Activated CD4-positive, alpha-beta memory T cell treated with anti-CD3 and anti-CD28 coated beads, Interleukin-2, amount 10 ng/mL, durations not matched to agents 7 days and 5 days (primary cell): Measurements from ENCODE around the gene PCLO. TPM values are rescaled to one million over a fixed set of nuclear protein-coding genes. Genes with fewer than 3 reads are reported as not detected.
"Not testable (repeated sequence)": the region's sequence is repeated elsewhere in the genome, so short reads cannot be mapped to it uniquely, and the experiment has no call there.

Experiments
- CTCF ChIA-PET: fragments of 350-600 bp; sonication (Branson Sonifier 250); formaldehyde crosslinking; loops from one replicate; lab custom pipeline; 2021; ENCODE audit warnings: antibody characterized with exemption, inconsistent platforms; lab: Charles Lee
- POLR2A ChIA-PET: fragments of 350-600 bp; sonication (Branson Sonifier 250); formaldehyde crosslinking; loops from one replicate; lab custom pipeline; 2021; ENCODE audit warnings: antibody characterized with exemption; lab: Charles Lee
- DNase-seq: peaks from one replicate; pipeline ENCODE4 v3.0.0-alpha.2; 2020
- H3K27ac Mint-ChIP-seq: one replicate; pipeline ENCODE4 v1.8.0; 2021; ENCODE audit warnings: mild to moderate bottlenecking, mixed read lengths
- H3K27me3 Mint-ChIP-seq: one replicate; pipeline ENCODE4 v1.8.0; 2021; ENCODE audit warnings: mixed read lengths
- H3K36me3 Mint-ChIP-seq: one replicate; pipeline ENCODE4 v1.8.0; 2021; ENCODE audit warnings: low read depth, mixed read lengths
- H3K4me1 Mint-ChIP-seq: one replicate; pipeline ENCODE4 v1.8.0; 2021; ENCODE audit warnings: mixed read lengths
- H3K4me3 Mint-ChIP-seq: one replicate; pipeline ENCODE4 v1.8.0; 2021; ENCODE audit warnings: mild to moderate bottlenecking, mixed read lengths
- H3K9me3 Mint-ChIP-seq: one replicate; pipeline ENCODE4 v1.8.0; 2021; ENCODE audit warnings: mixed read lengths
- total RNA-seq, 2 experiments: library from RNA; stranded (reverse); gene quantifications; one replicate each; pipeline ENCODE4 v1.2.3, GENCODE V29; 2021

Gene PCLO
- total RNA-seq, 2 experiments from 2014 or later, result not detected

- Mint-ChIP-seq H3K27me3 (no peaks in the 10 kb centered on the region), H3K27ac (no peak overlapping the region), H3K9me3 (peaks cover 11% of the 10 kb centered on the region), H3K4me1 (no peaks in the 10 kb centered on the region), H3K36me3 (no peaks in the 10 kb centered on the region), H3K4me3 (no peak overlapping the region)
- DNase-seq, result no peak
- ChIA-PET CTCF (no interaction called here), POLR2A (no interaction called here)
Observed at GRCh38 chr7:83058667-83059066, 104.0 kb downstream of the PCLO start.

DNA sequence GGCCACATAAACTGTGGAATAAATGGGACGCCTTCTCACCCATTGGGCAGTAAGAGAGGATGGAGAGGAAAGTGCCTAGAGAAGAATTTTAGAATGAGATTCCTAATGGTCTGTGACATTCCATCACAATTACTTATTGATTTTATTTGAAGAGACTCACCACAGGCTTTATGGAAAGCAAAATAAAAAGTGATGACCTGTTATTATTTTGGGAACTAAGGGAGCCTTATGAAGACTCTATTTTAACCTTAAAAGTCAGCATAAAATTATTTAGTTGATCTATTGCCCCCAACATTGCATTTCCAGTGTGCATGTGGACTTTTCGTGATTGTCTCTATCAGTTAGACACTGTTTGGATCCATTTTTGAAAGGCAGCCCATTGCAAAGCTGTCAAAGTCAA is 107.5 kb downstream of the PCLO start:
- H3K27me3 Mint-ChIP-seq, result no peaks in the 10 kb centered on the region
- POLR2A ChIA-PET, result no interaction called here

DNA sequence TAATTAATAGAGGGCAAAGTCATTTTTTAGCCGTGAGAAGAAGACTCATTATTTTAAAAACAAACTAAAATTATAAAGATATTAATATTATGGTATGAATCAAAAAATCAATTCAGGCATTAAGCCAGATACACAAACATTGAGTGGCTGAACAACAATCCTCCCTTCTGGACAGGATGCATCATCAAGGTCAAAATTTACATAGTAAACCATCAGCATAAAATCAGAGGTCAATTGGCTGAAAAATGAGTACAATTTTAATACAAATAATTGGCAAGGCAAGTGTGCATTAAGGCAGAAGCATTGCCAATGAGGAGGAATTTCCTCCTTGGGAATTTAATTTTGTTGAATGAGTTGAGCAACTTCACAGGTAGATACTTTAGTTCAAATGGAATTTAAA is 108.2 kb downstream of the PCLO start:
- Mint-ChIP-seq H3K27ac (no peak overlapping the region), H3K4me1 (no peaks in the 10 kb centered on the region), H3K27me3 (no peaks in the 10 kb centered on the region), H3K36me3 (no peaks in the 10 kb centered on the region), H3K9me3 (peaks cover 3% of the 10 kb centered on the region), H3K4me3 (no peak overlapping the region)
- ChIA-PET POLR2A (no interaction called here), CTCF (no interaction called here)
- DNase-seq, result no peak

More for the DNA sequence above, 107.5 kb downstream of the PCLO start:
- H3K4me3 Mint-ChIP-seq, result no peak overlapping the region
- no peaks in the 10 kb centered on the region for H3K36me3 Mint-ChIP-seq
- no peak for DNase-seq
- no peaks in the 10 kb centered on the region for H3K4me1 Mint-ChIP-seq
- H3K27ac Mint-ChIP-seq, result no peak overlapping the region
- CTCF ChIA-PET, result no interaction called here
- peaks cover 9% of the 10 kb centered on the region for H3K9me3 Mint-ChIP-seq

DNA sequence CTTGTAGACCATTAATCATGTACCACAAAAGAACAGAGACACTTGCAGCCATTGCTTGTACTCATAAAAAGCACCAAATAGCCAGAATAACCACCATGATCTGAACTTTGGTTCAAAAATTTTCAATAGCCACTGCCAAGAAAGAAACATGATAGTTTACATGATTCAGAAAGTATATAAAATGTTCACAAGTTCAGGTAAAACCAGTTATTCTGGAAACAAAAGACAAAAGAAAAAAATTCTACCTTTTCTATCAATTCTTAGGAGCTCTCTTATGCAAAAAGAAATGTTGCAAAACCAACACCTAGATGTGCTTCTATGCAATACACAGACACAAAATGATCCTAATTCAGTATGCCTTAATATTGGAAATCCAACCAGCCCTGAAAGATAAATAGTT is 108.7 kb downstream of the PCLO start:
- Mint-ChIP-seq H3K36me3 (no peaks in the 10 kb centered on the region), H3K27me3 (no peaks in the 10 kb centered on the region), H3K27ac (no peak overlapping the region), H3K4me1 (no peaks in the 10 kb centered on the region), H3K4me3 (no peak overlapping the region), H3K9me3 (peaks cover 3% of the 10 kb centered on the region)
- CTCF ChIA-PET, result no interaction called here
- DNase-seq, result no peak
- POLR2A ChIA-PET, result no interaction called here

DNA sequence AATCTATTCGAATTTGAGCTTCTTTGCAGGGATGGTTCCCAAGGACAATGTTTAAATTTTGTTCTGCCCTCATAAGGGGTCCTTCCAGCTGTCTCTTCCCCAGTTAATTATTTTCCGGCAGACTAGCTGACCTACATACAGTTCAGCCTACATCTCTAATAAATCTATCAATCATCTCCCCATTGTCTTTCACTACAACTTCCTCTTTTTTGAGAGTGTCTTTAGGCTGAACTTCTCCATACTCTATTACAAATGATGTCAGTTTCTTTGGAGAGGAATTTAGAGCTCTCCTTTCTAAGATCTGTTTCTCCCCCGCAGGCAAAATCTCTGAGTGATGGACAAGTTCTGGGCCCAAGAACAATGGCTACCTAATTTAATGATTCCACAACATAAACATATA is 122.2 kb downstream of the PCLO start:
- no peak for DNase-seq
- no peaks in the 10 kb centered on the region for H3K36me3 Mint-ChIP-seq
- no peak overlapping the region for H3K4me3 Mint-ChIP-seq
- no peak overlapping the region for H3K27ac Mint-ChIP-seq
- no peaks in the 10 kb centered on the region for H3K27me3 Mint-ChIP-seq
- peaks cover 3% of the 10 kb centered on the region for H3K9me3 Mint-ChIP-seq
- CTCF ChIA-PET, result no interaction called here
- POLR2A ChIA-PET, result no interaction called here
- H3K4me1 Mint-ChIP-seq, result no peaks in the 10 kb centered on the region

DNA sequence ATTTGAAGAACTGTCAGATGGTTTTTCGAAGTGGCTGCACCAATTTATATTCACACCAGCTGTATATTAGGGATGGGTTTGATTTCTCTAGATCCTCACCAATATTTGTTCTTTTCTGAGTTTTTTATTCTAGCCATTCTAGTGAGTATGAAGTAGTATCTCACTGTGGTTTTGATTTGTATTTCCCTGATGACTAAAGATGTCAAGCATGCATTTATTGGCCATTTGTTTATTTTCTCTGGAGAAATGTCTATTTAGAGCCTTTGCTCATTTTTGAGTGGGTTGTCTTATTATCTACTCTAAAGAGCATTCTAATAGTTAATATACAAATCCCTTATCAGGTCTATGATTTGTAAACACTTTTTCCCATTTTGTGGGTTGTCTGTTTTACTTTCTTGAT is 123.9 kb downstream of the PCLO start:
- CTCF ChIA-PET, result no interaction called here

GRCh38 chr7:83036721-83037380 is 125.8 kb downstream of the PCLO start:
- H3K27me3 Mint-ChIP-seq, result no peaks in the 10 kb centered on the region
- H3K4me3 Mint-ChIP-seq, result no peak overlapping the region
- DNase-seq, result no peak
- no peaks in the 10 kb centered on the region for H3K4me1 Mint-ChIP-seq
- POLR2A ChIA-PET, result no interaction called here
- H3K27ac Mint-ChIP-seq, result no peak overlapping the region
- H3K36me3 Mint-ChIP-seq, result no peaks in the 10 kb centered on the region
- peaks cover 3% of the 10 kb centered on the region for H3K9me3 Mint-ChIP-seq
- CTCF ChIA-PET, result no interaction called here

More for the DNA sequence above, 123.9 kb downstream of the PCLO start:
- Mint-ChIP-seq H3K27ac (no peak overlapping the region), H3K36me3 (no peaks in the 10 kb centered on the region), H3K4me3 (no peak overlapping the region), H3K4me1 (no peaks in the 10 kb centered on the region), H3K9me3 (peaks cover 3% of the 10 kb centered on the region), H3K27me3 (no peaks in the 10 kb centered on the region)
- no peak for DNase-seq
- POLR2A ChIA-PET, result no interaction called here

DNA sequence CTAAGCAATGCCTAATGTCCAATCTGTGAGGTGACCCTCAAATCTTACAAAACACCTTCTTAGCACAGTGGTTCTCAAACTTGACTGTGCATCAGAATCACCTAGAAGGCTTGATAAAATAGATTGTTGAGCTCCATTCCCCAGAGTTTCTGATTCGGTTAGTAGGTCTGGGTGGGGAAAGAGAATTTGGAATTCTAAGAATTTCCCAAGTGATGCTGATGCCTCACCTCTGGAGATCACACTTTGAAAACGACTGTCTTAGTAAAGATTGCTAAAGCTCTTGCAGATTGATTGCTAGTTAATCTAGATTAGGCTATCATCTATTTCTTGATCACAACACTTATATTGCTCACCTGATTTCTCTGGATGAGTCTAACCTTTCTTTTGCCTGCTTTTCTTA is 126.6 kb downstream of the PCLO start:
- H3K4me1 Mint-ChIP-seq, result no peaks in the 10 kb centered on the region
- no peak overlapping the region for H3K4me3 Mint-ChIP-seq
- H3K27ac Mint-ChIP-seq, result no peak overlapping the region
- no peaks in the 10 kb centered on the region for H3K27me3 Mint-ChIP-seq
- CTCF ChIA-PET, result no interaction called here
- POLR2A ChIA-PET, result no interaction called here
- DNase-seq, result no peak
- H3K9me3 Mint-ChIP-seq, result peaks cover 3% of the 10 kb centered on the region
- H3K36me3 Mint-ChIP-seq, result no peaks in the 10 kb centered on the region

- H3K4me1 Mint-ChIP-seq, result no peaks in the 10 kb centered on the region
- no peak overlapping the region for H3K27ac Mint-ChIP-seq
- no peak for DNase-seq
- no peaks in the 10 kb centered on the region for H3K36me3 Mint-ChIP-seq
- no peaks in the 10 kb centered on the region for H3K27me3 Mint-ChIP-seq
- CTCF ChIA-PET, result no interaction called here
- POLR2A ChIA-PET, result no interaction called here
- no peak overlapping the region for H3K4me3 Mint-ChIP-seq
- peaks cover 2% of the 10 kb centered on the region for H3K9me3 Mint-ChIP-seq
Observed at GRCh38 chr7:83032195-83032594, 130.5 kb downstream of the PCLO start.

DNA sequence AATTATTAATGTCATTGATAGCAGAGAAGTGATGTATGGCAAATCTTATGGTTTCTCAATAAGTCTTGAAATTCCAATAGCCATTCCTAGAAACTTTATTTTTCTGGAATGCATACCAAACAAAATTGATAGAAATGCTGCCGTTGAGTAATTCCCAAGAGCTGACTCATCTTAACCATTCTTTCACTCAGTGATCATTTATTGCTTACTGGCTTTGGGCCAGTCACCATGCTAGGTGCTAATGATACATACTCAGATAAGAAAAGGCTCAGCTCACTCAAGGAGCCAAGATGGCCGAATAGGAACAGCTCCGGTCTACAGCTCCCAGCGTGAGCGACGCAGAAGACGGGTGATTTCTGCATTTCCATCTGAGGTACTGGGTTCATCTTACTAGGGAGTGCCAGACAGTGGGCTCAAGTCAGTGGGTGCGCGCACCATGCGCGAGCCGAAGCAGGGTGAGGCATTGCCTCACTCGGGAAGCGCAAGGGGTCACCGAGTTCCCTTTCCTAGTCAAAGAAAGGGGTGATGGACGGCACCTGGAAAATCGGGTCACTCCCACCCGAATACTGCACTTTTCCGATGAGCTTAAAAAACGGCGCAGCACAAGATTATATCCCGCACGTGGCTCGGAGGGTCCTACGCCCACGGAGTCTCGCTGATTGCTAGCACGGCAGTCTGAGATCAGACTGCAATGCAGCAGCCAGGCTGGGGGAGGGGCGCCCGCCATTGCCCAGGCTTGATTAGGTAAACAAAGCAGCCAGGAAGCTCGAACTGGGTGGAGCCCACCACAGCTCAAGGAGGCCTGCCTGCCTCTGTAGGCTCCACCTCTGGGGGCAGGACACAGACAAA is 138.6 kb downstream of the PCLO start:
- POLR2A ChIA-PET, H3K27me3 Mint-ChIP-seq, DNase-seq, H3K36me3 Mint-ChIP-seq, H3K27ac Mint-ChIP-seq, H3K4me3 Mint-ChIP-seq, H3K4me1 Mint-ChIP-seq, CTCF ChIA-PET: not testable (repeated sequence)
- H3K9me3 Mint-ChIP-seq, result peaks cover 15% of the 10 kb centered on the region

DNA sequence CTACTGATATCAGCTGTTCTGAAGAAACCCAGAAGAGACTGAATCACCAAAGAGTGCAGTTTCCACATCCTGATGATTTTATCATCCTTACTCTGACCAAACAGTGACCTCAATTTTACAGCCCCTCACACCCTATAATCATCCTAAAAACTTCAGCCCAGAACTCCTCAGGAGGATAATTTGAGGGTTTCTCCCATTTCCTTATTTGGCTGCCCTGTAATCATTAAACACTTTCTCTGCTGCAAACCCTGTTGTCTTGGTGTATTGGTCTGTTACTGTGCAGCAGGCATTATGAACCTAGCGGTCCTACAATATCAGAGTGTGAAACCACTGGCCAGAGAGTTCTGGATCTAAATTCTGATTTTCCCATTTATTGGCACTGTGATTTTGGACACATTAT is 141.7 kb downstream of the PCLO start:
- no peaks in the 10 kb centered on the region for H3K4me1 Mint-ChIP-seq
- CTCF ChIA-PET, result no interaction called here
- POLR2A ChIA-PET, result no interaction called here
- H3K9me3 Mint-ChIP-seq, result peaks cover 17% of the 10 kb centered on the region
- no peak overlapping the region for H3K4me3 Mint-ChIP-seq
- no peak overlapping the region for H3K27ac Mint-ChIP-seq
- no peak for DNase-seq
- H3K36me3 Mint-ChIP-seq, result no peaks in the 10 kb centered on the region
- H3K27me3 Mint-ChIP-seq, result no peaks in the 10 kb centered on the region

GRCh38 chr7:83020161-83020560 is 142.5 kb downstream of the PCLO start:
- Mint-ChIP-seq H3K27ac (no peak overlapping the region), H3K27me3 (no peaks in the 10 kb centered on the region), H3K4me1 (no peaks in the 10 kb centered on the region), H3K36me3 (no peaks in the 10 kb centered on the region), H3K4me3 (no peak overlapping the region), H3K9me3 (peaks cover 17% of the 10 kb centered on the region)
- POLR2A ChIA-PET, result no interaction called here
- CTCF ChIA-PET, result no interaction called here
- DNase-seq, result no peak

- Mint-ChIP-seq H3K27me3 (no peaks in the 10 kb centered on the region), H3K4me1 (no peaks in the 10 kb centered on the region), H3K4me3 (no peak overlapping the region), H3K9me3 (peaks cover 6% of the 10 kb centered on the region), H3K27ac (no peak overlapping the region), H3K36me3 (no peaks in the 10 kb centered on the region)
- DNase-seq, result no peak
- POLR2A ChIA-PET, result no interaction called here
- CTCF ChIA-PET, result no interaction called here
Observed at GRCh38 chr7:83015916-83016315, 146.8 kb downstream of the PCLO start.

GRCh38 chr7:83014546-83014945 is 148.1 kb downstream of the PCLO start:
- Mint-ChIP-seq H3K27ac (no peak overlapping the region), H3K9me3 (peaks cover 2% of the 10 kb centered on the region), H3K36me3 (no peaks in the 10 kb centered on the region), H3K4me3 (no peak overlapping the region), H3K27me3 (no peaks in the 10 kb centered on the region), H3K4me1 (no peaks in the 10 kb centered on the region)
- POLR2A ChIA-PET, result no interaction called here
- CTCF ChIA-PET, result no interaction called here
- no peak for DNase-seq
